H54 (cell line): ENCODE measurements around the gene CBX7.

Experiments used
- DNase-seq: peaks from one replicate; pipeline ENCODE4 v3.0.0; 2011; ENCODE audit warnings: low spot score, mixed read lengths; ENCODE audit not compliant: insufficient read length
- FAIRE-seq: peaks from 3 replicates; lab custom pipeline; 2011; peaks lifted over from hg19 to GRCh38; lab: Jason Lieb, UNC
- POLR2A ChIP-seq: IDR thresholded peaks from 2 replicates; pipeline ENCODE4 v1.6.1; 2011; ENCODE audit warnings: low read depth, mild to moderate bottlenecking, low read length

The CBX7 gene

DNA sequence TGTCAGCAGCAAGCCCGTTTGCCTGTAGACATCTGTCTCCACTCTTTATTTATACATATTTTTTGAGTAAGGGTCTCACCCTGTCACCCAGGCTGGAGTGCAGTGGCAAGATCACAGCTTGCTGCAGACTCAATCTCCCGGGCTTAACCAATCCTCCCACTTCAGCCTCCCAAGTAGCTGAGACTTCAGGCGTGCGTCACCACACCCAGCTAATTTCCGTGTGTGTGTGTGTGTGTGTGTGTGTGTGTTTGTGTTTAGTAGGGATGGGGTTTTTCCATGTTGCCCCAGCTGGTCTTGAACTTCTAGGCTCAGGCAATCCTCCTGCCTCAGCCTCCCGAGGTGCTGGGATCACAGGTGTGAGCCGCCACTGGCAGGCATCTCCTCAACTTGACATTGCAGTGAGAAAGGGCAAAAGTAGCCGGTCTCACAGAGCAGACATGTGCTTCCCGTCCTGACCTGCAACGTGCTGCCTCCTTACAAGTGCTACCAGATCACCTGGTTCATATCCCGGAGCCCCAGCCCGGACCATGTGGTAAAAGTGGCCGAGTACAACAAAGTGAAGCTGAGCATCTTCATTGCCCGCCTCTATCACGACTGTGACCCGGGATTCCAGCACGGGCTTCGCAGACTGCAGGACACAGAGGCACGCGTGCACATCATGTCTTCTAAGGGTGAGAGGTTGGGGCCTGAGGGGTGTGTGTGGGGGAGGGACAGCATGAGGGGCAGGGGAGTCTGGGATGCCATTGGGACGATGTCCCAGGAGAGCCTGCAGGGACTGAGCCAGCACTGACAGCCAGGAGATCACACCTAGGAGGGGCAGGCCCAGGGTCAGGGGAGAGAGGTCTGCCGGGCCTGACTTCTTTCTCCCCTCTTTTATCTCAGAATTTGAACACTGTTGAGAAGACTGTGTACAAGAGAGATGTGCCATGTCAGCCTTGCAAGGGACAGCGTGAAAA lies 61.1 kb downstream of the CBX7 start:
- FAIRE-seq (no peak), DNase-seq (no peak)
- no peak for TF ChIP-seq POLR2A

DNA sequence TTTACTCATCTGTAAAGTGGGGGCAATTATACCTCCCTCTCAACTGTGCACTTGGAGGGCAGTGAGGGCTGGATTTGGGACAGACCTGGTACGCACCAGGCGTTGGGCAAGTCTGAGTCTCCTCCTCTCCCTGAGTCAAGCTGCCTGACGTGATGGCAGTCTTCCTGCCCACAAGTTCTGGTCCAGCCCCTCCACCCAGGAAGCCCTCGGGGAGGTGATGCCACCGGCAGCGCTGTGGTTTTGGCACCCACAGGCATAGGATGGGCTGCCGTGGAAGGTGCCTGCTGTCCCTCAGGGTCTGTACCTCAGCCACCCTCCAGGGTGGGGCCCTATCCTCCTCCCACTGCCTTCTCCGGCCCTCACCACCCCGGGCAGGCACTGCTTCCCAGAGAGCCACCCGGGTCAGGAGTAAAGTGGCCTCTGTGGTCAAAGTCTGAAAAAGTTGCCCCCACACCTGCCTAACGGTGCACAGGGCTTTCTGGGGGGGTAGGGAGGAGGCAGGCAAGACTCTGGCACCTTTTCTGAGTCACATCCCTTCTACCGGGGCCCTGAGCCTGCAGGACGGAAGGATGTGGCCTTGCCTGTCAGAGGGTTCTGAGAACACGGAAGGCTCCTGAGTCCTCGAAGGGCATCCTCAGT lies 61.9 kb downstream of the CBX7 start:
- TF ChIP-seq POLR2A, result no peak
- DNase-seq (peak; percentile 71), FAIRE-seq (peak; percentile 69)

DNA sequence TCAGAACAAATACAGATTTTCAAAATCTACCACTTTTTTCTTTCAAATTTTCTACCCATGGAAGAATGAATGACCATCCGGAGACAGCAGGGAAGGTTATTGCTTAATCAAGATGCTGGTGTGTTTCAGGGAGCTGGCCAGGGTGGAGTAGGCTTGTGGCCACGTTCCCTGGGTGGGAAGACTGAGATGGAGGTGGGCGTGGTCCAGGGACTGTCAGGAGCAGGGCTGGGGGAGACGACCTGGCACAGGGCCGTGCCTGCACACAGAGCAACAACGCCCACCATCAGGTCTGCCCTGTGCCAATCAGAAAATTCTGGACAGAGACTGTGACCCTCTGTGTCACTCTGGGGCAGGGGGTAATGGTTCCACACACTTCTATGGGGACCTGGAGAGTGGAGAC lies 62.6 kb downstream of the CBX7 start:
- DNase-seq (no peak), FAIRE-seq (no peak)
- TF ChIP-seq POLR2A, result no peak

- DNase-seq, result no peak
- no peak for TF ChIP-seq POLR2A
- FAIRE-seq, result no peak
Observed at GRCh38 chr22:39088685-39089032, 63.8 kb downstream of the CBX7 start.

GRCh38 chr22:39087881-39088684 lies 64.4 kb downstream of the CBX7 start:
- DNase-seq (no peak), FAIRE-seq (no peak)
- TF ChIP-seq POLR2A, result no peak

- no peak for DNase-seq
- TF ChIP-seq POLR2A, result no peak
- FAIRE-seq, result no peak
Observed at GRCh38 chr22:39087098-39087497, 65.4 kb downstream of the CBX7 start.

GRCh38 chr22:39084666-39085065 lies 67.8 kb downstream of the CBX7 start:
- FAIRE-seq, result no peak
- no peak for TF ChIP-seq POLR2A

DNA sequence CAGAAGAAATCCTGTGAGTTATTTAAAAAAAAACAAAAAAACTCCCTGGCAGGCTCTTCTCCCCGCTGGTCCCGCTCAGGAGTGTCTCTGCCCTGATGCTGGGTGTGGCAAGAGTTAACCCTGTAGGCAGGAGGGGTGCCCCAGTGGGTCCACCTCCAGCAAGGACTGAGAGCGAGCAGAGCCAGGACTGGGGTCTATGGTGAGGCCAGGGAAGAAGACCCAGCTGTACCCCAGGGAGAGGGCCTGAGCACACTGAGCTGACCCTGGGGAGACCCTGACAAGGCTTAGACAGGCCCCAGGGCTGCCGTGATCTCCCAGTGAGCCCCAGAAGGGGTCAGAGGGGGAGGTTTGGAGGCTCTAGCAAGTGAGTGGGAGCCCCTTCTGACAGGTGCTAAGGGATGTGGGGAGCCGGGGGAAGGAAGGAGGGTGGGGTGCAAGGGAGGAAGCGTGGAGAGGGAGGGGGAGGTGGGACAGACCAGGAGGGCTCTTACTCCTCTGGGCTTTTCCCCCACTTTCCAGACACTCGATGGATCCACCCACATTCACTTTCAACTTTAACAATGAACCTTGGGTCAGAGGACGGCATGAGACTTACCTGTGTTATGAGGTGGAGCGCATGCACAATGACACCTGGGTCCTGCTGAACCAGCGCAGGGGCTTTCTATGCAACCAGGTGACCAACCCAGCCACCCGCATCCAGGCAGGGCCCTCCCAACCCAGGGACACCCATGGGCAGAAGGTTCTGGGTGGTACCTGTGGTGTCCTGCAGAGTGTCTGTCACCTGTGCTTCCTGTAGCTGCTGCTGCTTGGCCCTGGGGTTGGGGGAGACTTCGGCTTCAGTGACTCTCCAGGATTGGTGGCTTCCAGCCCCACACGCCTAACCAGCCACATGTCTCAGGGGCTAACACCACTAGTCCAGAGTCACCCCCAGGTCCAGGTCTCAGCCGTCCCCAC lies 69.0 kb downstream of the CBX7 start:
- FAIRE-seq (no peak), DNase-seq (no peak)
- TF ChIP-seq POLR2A, result no peak

More at GRCh38 chr22:39084666-39085065, 67.8 kb downstream of the CBX7 start:
- DNase-seq, result no peak

DNA sequence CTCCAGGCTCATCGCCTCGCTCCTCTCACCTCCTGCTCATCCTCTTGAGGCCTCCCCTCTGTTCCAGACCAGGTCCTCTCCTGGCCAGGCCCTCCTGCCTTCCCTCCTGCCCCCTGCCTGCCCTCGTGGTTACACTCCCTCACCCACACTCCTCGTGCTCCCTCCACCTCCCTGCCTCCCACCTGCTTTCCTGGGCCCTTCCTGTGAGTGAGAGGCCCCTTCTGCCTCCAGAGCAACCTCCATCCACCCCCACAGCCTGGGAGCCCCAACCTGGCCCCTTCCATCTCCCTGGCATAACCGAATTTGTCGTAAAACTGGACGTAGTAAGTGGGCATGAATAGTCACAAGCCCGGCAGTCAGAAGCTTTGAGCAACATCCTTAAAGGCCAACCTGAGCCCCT lies 70.9 kb downstream of the CBX7 start:
- FAIRE-seq, result no peak
- DNase-seq, result no peak
- no peak for TF ChIP-seq POLR2A

DNA sequence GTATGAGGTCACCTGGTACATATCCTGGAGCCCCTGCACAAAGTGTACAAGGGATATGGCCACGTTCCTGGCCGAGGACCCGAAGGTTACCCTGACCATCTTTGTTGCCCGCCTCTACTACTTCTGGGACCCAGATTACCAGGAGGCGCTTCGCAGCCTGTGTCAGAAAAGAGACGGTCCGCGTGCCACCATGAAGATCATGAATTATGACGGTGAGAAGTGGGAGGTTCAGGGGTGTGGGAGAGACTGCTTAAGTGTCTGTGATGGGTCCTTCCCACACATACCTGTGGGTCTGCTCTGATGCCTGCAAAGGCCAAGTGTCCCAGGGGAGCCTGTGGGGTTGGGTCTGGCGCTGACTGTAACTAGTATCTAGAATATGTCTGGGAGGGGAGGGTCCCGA lies 71.5 kb downstream of the CBX7 start:
- no peak for TF ChIP-seq POLR2A
- no peak for FAIRE-seq

More for the DNA sequence above, 71.5 kb downstream of the CBX7 start:
- no peak for DNase-seq
